Forelimb muscle (tissue), 1 donor: ENCODE measurements around the gene C17orf75. TPM values are rescaled to one million over a fixed set of nuclear protein-coding genes. Genes with fewer than 3 reads are reported as not detected.

Experiments
- DNase-seq: peaks from one replicate; pipeline ENCODE4 v3.0.0-alpha.2; 2013; ENCODE audit warnings: low read depth
- polyA plus RNA-seq: library from polyadenylated mRNA; unstranded; fragments of 120-200 nt; gene quantifications from one replicate; pipeline ENCODE4 v1.2.1, GENCODE V29; 2013; ENCODE audit not compliant: insufficient read length

The C17orf75 gene
- polyA plus RNA-seq, 1 donor, result 17.8 TPM

GRCh38 chr17:32305049-32305448 lies 36.9 kb downstream of the C17orf75 start:
- DNase-seq, result no peak

DNA sequence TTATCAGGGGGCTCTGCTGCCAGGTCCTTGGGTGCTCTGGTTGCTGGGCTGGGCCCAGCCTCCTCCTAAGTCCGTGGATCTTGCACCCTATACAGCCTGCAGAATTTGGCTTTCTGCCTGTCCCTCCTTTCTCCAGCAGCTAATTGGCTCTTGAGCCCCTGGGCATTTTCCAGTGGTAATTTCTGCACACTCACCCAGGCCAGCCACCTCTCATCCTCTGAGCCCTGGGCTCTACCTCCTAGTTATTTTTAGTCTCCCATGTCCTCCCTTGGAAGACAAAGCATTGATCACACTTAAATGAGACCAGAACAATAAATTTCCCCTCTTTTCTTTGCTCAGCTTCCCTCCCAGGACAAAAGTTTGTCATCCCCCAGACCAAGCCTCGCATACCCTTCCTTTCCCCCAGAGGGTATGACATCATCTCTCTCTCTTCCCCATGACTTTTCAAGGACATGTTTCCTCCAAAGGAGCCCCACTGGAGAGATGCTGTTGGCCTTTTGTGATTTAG lies 38.1 kb downstream of the C17orf75 start:
- DNase-seq, result no peak

GRCh38 chr17:32302860-32303649 lies 38.9 kb downstream of the C17orf75 start:
- DNase-seq, result no peak

GRCh38 chr17:32302037-32302436 lies 39.9 kb downstream of the C17orf75 start:
- no peak for DNase-seq

DNA sequence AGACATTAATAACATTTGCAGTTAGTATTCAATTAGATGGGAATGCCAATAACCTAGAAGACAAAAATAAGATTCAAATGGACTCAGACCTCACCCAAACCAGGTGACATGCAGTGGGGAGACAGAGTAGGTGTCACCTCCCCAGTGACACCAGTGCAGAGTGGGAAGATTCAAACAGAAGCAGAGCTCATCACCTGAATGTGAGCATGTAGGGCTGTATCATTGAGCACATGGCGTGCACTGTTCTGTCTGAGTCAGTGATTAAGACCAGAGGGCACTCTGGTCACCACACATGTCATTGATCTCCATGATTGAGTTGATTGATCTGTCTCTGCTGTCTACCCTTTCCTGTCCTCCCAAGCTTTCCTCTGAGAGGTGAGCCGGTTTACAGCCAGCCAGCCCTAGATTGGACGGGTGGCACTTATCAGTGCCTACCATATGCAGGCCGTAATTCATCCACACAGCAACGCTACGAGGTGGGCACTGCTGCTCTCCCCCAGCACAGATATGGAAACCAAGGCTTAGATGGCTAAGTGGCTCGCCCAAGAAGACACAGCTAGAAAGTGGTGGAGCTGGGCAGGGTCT lies 42.3 kb downstream of the C17orf75 start:
- DNase-seq, result no peak

DNA sequence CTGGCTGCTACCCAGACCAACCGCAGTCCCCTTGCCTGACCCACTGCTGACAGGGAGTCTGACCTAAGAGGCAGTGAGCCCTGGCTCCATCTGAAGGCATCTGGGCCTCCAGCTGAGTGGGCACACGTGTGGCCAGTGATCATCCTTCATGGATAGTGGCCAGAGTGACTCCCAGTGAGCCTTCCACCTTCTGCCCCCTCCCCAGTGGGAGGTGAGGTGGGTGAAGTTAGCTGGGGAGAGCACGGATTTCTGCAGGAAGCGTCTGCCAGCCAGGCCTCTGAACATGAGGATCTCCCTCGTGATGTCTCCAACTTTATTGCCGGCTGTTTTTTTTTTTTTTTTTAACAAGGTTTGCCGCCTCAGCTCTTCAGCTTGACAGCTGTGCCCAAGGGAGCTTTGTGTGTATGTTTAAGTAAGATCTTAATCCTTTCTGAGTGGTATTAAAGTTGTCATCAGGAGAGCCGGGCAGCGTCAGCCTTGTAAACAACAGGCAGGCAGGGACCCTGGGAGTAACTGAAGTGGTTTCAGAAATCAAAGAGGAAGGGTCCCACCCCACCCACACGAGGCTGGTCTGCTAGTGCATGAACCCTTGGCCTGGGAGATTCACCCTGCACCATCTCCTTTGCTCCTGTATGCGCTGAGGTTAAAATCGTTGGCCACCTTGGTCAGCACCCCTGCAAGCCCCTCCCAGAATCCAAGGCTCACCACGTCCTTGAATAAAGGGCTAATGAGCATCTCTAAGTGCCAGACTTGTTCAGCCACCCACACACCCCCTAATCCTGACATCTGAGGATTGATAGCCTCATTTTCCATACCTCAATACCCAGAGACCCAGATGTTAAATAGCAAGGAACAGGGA lies 43.0 kb downstream of the C17orf75 start:
- no peak for DNase-seq

- DNase-seq, result no peak
Observed at GRCh38 chr17:32298298-32298697, 43.7 kb downstream of the C17orf75 start.

DNA sequence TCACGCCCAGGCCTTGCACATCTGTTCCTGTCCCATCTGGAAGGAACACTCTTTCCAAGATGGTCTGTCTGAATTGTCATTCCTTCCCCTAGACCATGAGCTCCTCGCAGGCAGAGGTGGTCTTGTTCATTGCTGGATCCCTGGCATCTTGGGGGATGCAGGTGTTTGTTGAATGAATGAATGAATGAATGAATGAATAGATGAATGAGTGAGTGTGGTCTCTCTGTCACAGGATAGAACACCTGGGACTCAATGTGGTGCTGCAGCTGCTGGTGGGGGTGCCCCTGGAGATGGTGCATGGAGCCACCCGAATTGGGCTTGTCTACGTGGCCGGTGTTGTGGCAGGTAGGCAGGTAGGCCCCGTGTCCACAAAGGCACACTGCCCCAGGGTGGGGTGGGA lies 44.1 kb downstream of the C17orf75 start:
- DNase-seq, result no peak

GRCh38 chr17:32297424-32297823 lies 44.5 kb downstream of the C17orf75 start:
- DNase-seq, result no peak

DNA sequence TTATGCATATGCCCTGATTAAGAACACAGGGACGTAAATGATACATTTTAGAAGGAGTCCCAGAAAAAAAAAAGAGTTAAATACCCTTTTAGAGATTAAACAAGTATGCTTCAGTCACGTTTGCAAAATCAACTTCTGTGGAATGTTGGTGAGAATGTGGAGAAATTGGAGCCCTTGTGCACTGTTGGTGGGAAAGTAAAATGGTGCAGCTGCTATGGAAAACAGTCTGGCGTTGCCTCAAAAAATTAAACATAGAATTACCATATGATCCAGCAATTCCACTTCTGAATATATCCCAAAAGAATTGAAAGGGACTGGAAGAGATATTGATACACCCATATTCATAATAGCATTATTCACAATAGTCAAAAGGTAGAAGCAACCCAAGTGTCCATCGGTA lies 49.9 kb downstream of the C17orf75 start:
- DNase-seq, result no peak

GRCh38 chr17:32289471-32290070 lies 52.4 kb downstream of the C17orf75 start:
- no peak for DNase-seq

DNA sequence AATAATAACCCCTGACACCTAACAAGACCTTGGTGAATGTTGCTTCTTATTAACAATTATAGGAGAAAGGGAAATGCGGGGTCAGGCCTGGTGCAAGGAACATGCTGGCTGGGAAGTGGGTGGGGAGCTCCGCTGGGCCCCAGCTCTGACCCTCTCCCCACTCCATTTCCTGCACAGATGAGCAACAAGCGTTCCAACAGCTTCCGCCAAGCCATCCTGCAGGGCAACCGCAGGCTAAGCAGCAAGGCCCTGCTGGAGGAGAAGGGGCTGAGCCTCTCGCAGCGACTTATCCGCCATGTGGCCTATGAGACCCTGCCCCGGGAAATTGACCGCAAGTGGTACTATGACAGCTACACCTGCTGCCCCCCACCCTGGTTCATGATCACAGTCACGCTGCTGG lies 53.4 kb downstream of the C17orf75 start:
- DNase-seq, result no peak

DNA sequence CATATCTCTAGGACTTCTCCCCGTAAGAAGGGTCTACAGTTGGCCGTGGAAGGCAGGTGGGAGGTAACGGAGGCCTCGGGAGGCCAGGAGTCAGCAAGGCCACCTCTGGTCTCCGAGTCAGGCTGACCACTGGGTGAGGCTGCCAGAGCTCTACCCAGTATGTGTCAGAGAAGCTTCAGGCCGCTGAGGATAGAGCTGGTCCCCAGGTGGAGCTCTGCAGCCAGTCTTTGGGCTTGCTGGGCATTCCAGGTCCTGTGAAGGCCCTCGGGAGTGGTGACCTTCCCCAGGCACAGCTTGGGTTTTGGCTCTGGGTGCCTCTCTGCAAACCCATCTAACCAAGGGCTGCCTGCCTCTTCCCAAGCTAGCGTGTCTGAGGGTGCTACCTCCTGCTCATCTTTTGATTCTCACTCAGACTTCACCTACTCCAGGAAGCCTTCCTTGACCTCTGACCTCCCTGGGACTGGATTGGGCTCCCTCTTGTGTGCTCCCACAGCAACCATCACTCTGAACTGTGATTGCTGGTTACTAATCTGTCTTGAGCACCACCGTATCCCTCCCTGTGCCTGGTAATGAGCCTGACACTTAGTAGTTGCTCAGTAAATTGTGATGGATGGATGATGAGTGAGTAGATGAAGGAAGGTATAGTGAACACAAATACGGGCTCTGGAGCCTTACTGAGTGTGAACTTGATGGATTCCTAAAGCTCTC lies 54.0 kb downstream of the C17orf75 start:
- no peak for DNase-seq

- no peak for DNase-seq
Observed at GRCh38 chr17:32286518-32286900, 55.5 kb downstream of the C17orf75 start.

DNA sequence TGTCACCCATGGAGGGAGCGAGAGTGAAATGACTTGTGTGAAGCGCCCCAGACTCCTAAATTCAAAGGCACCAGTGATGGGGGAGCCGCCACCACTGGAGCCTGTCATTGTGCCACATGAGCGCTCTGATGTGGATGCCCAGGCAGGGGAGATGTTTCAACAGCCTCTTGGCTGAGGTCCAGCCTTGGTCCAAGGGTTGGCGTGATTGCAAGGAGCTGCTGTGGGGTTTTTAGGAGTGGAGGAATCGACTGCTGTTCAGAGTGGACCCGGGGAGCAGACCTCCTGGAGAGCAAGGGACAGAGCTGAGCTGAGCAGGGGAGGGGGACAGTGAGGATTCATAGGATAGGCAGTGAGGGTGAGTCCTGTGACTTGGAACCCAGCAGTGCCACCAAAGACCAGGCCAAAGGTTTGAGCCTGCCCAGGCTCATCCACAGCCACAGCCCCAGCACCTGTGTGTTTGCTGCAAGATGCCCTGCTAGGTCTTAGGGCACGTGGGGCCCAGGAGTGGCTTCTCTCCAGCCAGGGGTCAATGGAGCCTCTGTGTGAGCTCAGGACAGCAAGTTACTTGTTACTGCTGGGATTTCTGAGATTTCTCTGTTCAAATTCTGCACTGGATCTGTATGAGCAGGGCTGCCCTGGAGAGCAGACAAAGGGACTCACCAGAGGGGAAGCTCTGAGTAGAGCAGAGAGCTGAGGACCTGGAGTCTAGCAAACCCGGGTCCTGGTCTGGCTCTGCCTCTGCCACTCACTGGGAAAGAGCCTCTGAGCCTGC lies 56.0 kb downstream of the C17orf75 start:
- DNase-seq, result no peak

DNA sequence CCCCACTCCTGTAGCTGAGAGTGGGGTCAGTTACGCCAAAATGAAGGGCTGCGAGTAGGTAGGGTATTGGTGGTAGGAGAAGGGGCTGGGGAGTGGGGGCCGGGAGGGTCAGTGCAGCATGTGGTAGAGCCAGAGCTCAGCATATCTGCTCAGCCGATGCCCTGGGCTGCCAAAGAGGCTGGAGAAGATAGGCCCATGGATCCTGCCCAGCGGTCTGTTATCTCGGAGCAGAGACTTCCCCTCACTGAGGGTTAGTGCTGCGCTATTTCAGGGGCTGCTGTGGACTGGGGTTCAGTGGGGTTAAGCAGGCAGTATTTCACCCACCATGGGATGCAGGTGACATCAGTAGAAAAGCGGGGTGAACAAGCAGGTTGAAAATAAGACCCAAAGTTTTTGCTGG lies 56.7 kb downstream of the C17orf75 start:
- DNase-seq, result no peak

DNA sequence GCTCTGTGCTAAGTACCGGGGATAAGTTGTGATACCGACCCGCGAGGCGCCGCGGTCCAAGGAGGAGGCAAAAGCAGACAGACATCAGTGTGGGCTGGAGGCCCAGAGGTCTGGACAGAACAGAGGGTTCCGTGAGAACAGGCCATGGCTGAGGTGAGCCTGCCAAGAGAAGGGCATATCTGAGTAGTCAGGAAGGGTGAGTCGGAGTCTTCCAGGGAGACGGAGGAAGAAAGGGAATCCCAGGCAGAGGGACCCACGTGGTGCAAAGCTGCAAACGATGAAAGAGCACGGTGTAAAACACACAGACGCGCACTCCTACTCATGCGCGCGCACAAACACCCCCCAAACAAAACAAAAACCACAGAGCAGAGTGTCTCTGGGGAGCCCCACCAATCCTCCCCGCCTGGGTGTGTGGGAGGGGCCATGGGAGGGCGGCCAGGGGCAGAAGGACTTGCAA lies 58.2 kb downstream of the C17orf75 start:
- DNase-seq, result no peak

GRCh38 chr17:32281011-32281451 lies 60.9 kb downstream of the C17orf75 start:
- DNase-seq, result no peak

DNA sequence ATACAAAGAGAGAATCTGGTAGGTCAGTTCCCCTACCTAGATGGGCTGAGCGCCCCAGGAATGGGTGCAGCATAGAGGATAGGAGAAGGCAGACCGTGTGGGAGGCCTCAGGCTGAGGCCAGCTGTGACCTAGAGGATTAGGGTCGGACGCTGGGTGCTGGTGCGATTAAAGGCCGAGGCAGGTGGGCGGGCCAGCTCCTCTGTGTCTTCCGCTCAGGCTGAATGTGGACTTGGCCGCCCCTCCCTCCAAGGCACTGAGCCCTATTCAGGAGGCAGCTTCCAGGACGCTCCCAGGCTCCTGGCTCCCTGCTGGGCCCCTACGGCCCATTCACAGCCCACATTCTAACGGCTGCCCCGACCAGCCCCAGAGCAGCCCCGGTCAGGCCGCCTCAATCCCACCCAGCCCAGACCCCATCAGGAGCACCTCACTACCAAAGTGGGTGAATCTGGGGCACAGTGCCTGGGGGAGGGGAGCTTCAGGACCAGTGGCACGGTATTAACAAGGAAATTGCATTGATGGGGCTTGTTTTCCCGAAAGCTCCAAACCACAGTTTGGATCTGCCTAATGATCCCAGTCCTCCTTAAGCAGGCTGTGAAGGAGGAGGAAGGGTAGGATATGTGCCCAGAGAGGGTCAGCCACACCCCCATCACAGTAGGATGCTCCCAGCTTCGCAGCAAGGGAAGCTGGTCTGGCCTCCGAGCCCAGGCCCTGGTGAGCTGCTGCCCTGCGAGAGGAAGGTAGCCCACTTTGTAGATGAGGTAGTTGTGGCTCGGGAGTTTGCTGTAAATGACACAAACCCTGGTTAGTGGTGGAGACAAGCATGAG lies 61.9 kb downstream of the C17orf75 start:
- DNase-seq, result no peak
